Colonic mucosa (tissue), 4 donors: ENCODE data around the gene COMMD9. TPM values are rescaled to one million over a fixed set of nuclear protein-coding genes. Genes with fewer than 3 reads are reported as not detected.
A peak's percentile ranks its signal among the peaks of the same experiment; 100 is the strongest.

Experiments
- DNase-seq: peaks from one replicate; pipeline ENCODE4 v3.0.0-alpha.2; 2020
- H3K27ac ChIP-seq: fragments of 200-600 bp; one replicate; pipeline ENCODE4 v1.8.0; 2021
- H3K27me3 ChIP-seq: fragments of 200-600 bp; one replicate; pipeline ENCODE4 v1.8.0; 2021
- H3K36me3 ChIP-seq: fragments of 200-600 bp; one replicate; pipeline ENCODE4 v1.8.0; 2021
- H3K4me1 ChIP-seq: fragments of 200-600 bp; one replicate; pipeline ENCODE4 v1.8.0; 2021; ENCODE audit warnings: mild to moderate bottlenecking
- H3K4me3 ChIP-seq: fragments of 200-600 bp; one replicate; pipeline ENCODE4 v1.8.0; 2021
- H3K9ac ChIP-seq, 2 donors: one replicate each; pipeline ENCODE4 v1.7.0; 2013; ENCODE audit warnings: control low read depth in 2 of 2, low read depth in 2 of 2, low read length in 2 of 2
- H3K9me3 ChIP-seq: fragments of 200-600 bp; one replicate; pipeline ENCODE4 v1.8.0; 2021
- CTCF ChIP-seq: fragments of 200-600 bp; IDR thresholded peaks from one replicate; pipeline ENCODE4 v1.8.0; 2022; ENCODE audit warnings: antibody characterized with exemption, mild to moderate bottlenecking
- intact Hi-C: fragments of 100-400 bp; cut with DNase I; formaldehyde crosslinking; loops from one replicate; pipeline ENCODE4 v1.14.1; 2022
- total RNA-seq, 2 donors: library from RNA; stranded (reverse); fragmentation: NEBNext Ultra II Directional in 1 of 2; extraction: Animal tissue kit (Norgen Biotek cat#: 25700) in 1 of 2; gene quantifications; one replicate each; pipeline ENCODE4 v1.2.1, GENCODE V29; 2021
- donor health status: healthy.
- donor health status: DM: no; HTN: no; CAD: no.
- donor health status: DM: no; HTN: no; CAD: no.

COMMD9 gene
- total RNA-seq, 2 donors from 2014 or later: 40.6 to 55.9 TPM

GRCh38 chr11:36295926-36296325, 6.7 kb upstream of the COMMD9 start, which contains the start of gene PRR5L:
Gene PRR5L (plus strand): TSS chr11:36296288. CDS start chr11:36401122, 104,834 bp downstream.
- no peak for TF ChIP-seq CTCF
- peaks cover under 1% of the 10 kb centered on the region for H3K4me1 ChIP-seq
- DNase-seq: peak; percentile 17
- no peaks in the 10 kb centered on the region for H3K36me3 ChIP-seq
- H3K9ac ChIP-seq: peak within 1 kb of the TSS in 1 of 2 donors; percentile 61
- intact Hi-C loops: loop anchor here (10.0 kb wide), 1 partner anchor 159 kb away; no protein-coding TSS in a partner anchor
- H3K27ac ChIP-seq: peak within 1 kb of the TSS; percentile 25
- H3K4me3 ChIP-seq: no peak within 1 kb of the TSS
- no peaks in the 10 kb centered on the region for H3K27me3 ChIP-seq
- H3K9me3 ChIP-seq: no peaks in the 10 kb centered on the region

- intact Hi-C loops: loop anchor here (2.0 to 10.0 kb wide), 3 partner anchors 85 to 200 kb away; no protein-coding TSS in a partner anchor
- H3K27me3 ChIP-seq: no peaks in the 10 kb centered on the region
- peak; percentile 43 for TF ChIP-seq CTCF
- DNase-seq: no peak
- H3K36me3 ChIP-seq: no peaks in the 10 kb centered on the region
- H3K4me1 ChIP-seq: no peaks in the 10 kb centered on the region
- no peak overlapping the region for H3K9ac ChIP-seq
- no peak overlapping the region for H3K27ac ChIP-seq
- no peaks in the 10 kb centered on the region for H3K9me3 ChIP-seq
- H3K4me3 ChIP-seq: no peak overlapping the region
Observed at GRCh38 chr11:36292311-36292722, 3.1 kb upstream of the COMMD9 start.

- DNase-seq: peak; percentile 23
- Histone ChIP-seq H3K27ac (no peak overlapping the region), H3K36me3 (no peaks in the 10 kb centered on the region), H3K27me3 (no peaks in the 10 kb centered on the region), H3K9ac (peak overlapping the region; percentile 4 to 89), H3K4me3 (peak overlapping the region; percentile 62), H3K4me1 (no peaks in the 10 kb centered on the region), H3K9me3 (no peaks in the 10 kb centered on the region)
- intact Hi-C loops: no loop called here
- no peak for TF ChIP-seq CTCF
Observed at GRCh38 chr11:36288442-36289225, 590 bp downstream of the COMMD9 start.

GRCh38 chr11:36282926-36283325, 6.3 kb downstream of the COMMD9 start:
- Histone ChIP-seq H3K27ac (no peak overlapping the region), H3K4me1 (no peaks in the 10 kb centered on the region)
- intact Hi-C loops: no loop called here

GRCh38 chr11:36281850-36282249, 7.4 kb downstream of the COMMD9 start:
- Histone ChIP-seq H3K9me3 (no peaks in the 10 kb centered on the region), H3K9ac (no peak overlapping the region), H3K36me3 (no peaks in the 10 kb centered on the region), H3K4me1 (no peaks in the 10 kb centered on the region), H3K4me3 (no peak overlapping the region), H3K27ac (no peak overlapping the region), H3K27me3 (no peaks in the 10 kb centered on the region)
- no peak for TF ChIP-seq CTCF
- intact Hi-C loops: no loop called here
- DNase-seq: no peak

More at GRCh38 chr11:36282926-36283325, 6.3 kb downstream of the COMMD9 start:
- Histone ChIP-seq H3K9ac (no peak overlapping the region), H3K27me3 (no peaks in the 10 kb centered on the region), H3K9me3 (no peaks in the 10 kb centered on the region), H3K36me3 (no peaks in the 10 kb centered on the region), H3K4me3 (no peak overlapping the region)
- no peak for TF ChIP-seq CTCF
- DNase-seq: peak; percentile 5
